Activated naive CD8-positive, alpha-beta T cell treated with anti-CD3 and anti-CD28 coated beads, Interleukin-2, amount 50 U/mL, for 24 hours (primary cell): Measurements from ENCODE around the gene TACC2.

Experiments
- ATAC-seq: fragments of 150-1000 bp; cut with Tn5 transposase; one replicate; pipeline ENCODE4 v1.10.0; 2021
- DNase-seq: peaks from one replicate; pipeline ENCODE4 v3.0.0; 2021
- H3K27ac Mint-ChIP-seq: one replicate; pipeline ENCODE4 v1.8.0; 2021; ENCODE audit warnings: mild to moderate bottlenecking, mixed read lengths
- H3K27me3 Mint-ChIP-seq: one replicate; pipeline ENCODE4 v1.8.0; 2021; ENCODE audit warnings: mixed read lengths
- H3K36me3 Mint-ChIP-seq: one replicate; pipeline ENCODE4 v1.8.0; 2021; ENCODE audit warnings: low read depth, mixed read lengths
- H3K4me1 Mint-ChIP-seq: one replicate; pipeline ENCODE4 v1.8.0; 2021; ENCODE audit warnings: mixed read lengths
- H3K4me3 Mint-ChIP-seq: one replicate; pipeline ENCODE4 v1.8.0; 2021; ENCODE audit warnings: mild to moderate bottlenecking, moderate library complexity, mixed read lengths
- H3K9me3 Mint-ChIP-seq: one replicate; pipeline ENCODE4 v1.8.0; 2021; ENCODE audit warnings: mixed read lengths

Gene TACC2

DNA sequence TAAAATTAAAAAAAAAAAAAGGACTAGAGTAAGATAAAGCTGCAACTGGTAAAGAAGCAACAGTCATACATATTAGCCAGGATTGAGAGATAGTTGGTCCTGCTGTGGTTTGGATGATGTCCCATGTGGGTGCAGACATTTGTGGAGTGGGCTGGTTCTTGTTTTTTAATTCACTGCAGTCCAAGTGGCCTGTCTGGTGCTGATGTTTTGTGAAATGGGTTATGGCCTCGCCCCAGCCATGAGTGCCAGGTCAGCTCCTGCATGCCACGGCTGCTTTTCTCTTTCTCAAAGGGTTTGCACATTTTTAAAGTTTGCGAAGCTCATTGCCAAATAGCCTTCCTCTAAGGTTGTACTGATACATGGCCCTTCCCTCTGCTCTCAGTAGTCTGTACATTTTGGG, 268.1 kb downstream of the TACC2 start:
- H3K27me3 Mint-ChIP-seq = peaks cover 17% of the 10 kb centered on the region
- no peak overlapping the region for H3K4me3 Mint-ChIP-seq
- no peaks in the 10 kb centered on the region for H3K4me1 Mint-ChIP-seq
- ATAC-seq (no peak), DNase-seq (no peak)
- H3K9me3 Mint-ChIP-seq = peaks cover 6% of the 10 kb centered on the region
- H3K27ac Mint-ChIP-seq = no peak overlapping the region
- peaks cover 2% of the 10 kb centered on the region for H3K36me3 Mint-ChIP-seq

DNA sequence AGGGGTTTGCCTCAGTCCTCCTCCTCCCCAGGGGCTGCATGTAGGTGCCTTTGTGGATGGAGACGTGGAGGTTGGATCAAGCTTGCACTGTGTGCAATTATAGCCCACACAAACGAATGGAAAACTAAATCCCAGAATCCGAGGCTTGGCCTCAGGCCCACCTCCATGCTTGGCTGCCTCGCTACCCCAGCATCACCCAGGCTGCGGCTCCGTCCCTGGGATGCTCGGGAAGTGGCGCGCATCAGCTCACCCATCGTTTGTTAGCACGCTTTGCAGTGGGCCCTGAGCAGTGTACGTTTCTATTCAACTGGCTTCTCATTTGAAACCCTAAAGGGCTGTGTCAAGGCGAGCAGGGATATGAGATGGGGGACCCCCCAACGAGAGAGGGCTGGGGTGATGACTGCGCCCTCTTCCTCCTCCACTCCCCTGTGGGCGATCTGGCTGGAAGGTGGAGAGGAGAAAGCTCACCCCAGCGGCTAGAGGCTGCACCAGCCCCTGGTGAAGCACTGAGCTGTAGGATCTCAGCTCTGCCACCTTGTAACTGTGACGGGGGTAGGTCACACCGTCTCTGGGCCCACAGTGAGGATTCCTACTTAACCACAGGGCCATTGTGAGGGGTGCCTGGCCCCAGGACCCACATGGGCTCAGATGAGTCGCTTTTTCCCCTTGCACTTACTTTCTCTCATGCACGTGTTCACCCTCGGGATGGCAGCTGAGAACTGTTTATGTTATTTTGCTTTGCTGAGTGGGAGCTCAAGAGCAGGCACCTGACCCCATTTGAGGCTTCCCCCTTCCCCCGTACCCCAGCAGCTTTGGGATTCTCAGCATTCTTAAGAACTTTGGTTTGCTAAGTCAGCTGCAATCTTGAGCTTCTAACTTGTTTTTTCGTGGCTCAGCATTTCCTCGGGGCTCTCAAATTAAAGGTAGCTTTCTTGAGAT, 269.4 kb downstream of the TACC2 start:
- Mint-ChIP-seq H3K4me3 (no peak overlapping the region), H3K36me3 (peaks cover 2% of the 10 kb centered on the region), H3K27ac (no peak overlapping the region), H3K27me3 (peaks cover 21% of the 10 kb centered on the region), H3K9me3 (peaks cover 13% of the 10 kb centered on the region), H3K4me1 (no peaks in the 10 kb centered on the region)
- peak; percentile 33 for ATAC-seq
- no peak for DNase-seq

DNA sequence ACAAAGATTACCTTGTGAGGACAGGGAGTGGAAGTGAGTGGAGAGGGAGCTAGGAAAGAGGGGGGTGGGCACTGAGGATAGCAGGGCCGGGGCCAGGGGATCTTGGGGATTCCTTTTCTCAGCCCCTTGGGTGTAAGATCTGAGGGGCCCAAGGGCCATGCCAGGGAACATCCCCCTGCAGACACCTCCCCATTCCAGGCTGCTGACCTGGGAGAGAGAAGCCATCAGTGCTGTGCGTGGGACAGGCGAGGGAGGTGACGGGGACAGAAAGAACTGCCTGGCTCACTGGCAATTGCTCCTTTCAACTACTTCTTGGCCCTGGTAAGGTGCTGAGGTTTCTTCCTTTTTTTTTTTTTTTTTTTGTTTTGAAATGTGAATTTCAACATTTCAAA, 270.1 kb downstream of the TACC2 start:
- Mint-ChIP-seq H3K9me3 (peaks cover 15% of the 10 kb centered on the region), H3K36me3 (peaks cover 2% of the 10 kb centered on the region), H3K27ac (no peak overlapping the region), H3K4me1 (no peaks in the 10 kb centered on the region), H3K27me3 (peaks cover 21% of the 10 kb centered on the region), H3K4me3 (no peak overlapping the region)
- ATAC-seq (no peak), DNase-seq (no peak)

DNA sequence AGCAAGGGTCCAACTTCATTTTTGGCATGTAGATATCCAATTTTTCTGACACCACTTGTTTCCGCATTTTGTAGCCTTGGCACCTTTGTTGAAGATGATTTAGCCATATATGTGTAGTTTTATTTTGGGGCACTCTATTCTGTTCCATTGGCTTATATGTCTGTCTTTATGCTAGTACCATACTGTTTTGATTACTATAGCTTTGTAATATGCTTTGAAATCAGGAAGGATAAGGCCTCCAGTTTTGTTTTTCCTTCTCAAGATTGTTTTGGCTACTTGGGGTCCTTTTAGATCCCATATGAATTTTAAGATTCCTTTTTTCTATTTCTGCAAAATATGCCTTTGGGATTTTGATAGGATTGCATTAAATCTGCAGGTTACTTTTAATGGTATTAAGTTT, 272.6 kb downstream of the TACC2 start:
- Mint-ChIP-seq H3K9me3 (peaks cover 15% of the 10 kb centered on the region), H3K27ac (no peak overlapping the region), H3K4me3 (no peak overlapping the region), H3K36me3 (peaks cover 2% of the 10 kb centered on the region), H3K27me3 (peaks cover 32% of the 10 kb centered on the region), H3K4me1 (no peaks in the 10 kb centered on the region)
- no peak for DNase-seq
- ATAC-seq = no peak

DNA sequence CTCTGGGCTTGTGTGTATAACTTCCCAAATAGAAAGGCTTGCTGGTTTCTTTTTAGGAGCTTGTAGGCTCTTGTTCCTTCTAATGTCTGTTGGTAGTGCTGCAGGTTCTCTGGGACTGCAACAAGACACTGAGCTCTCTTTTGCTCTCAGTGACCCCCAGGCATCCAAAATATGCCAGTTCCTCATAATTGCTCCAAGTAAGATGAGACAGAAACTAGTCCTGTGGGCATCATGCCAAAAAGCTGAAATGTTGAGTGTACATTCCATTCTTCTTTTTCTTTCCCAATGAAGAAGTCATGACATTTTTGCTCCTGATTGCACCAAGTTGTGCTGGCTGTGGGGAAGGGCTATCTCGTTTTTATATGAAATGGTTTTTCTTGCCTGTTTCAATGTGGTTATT, 275.0 kb downstream of the TACC2 start:
- DNase-seq (no peak), ATAC-seq (no peak)
- Mint-ChIP-seq H3K4me3 (no peak overlapping the region), H3K9me3 (peaks cover 15% of the 10 kb centered on the region), H3K27ac (no peak overlapping the region), H3K36me3 (peaks cover 2% of the 10 kb centered on the region), H3K27me3 (peaks cover 32% of the 10 kb centered on the region), H3K4me1 (no peaks in the 10 kb centered on the region)

DNA sequence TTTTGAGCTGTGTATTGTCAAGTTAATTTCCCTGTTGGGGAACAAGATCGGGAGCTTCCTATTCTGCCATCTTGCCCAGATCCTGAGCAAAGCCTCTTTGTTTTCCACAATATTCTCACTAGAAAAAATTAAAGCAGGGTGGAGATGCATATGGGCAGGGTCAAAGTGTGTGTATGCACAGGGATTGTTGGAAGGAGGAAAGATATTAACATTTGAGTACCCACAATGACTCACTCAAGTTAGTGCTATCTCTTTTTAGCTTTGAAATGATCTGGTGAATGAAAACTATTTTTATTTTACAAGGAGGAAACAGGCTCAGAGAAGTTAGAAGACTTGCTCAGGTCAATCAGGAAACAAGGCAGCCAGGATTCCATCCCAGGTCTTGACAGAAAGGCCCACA, 275.5 kb downstream of the TACC2 start:
- Mint-ChIP-seq H3K9me3 (peaks cover 15% of the 10 kb centered on the region), H3K27me3 (peaks cover 32% of the 10 kb centered on the region), H3K36me3 (peaks cover 2% of the 10 kb centered on the region), H3K4me3 (no peak overlapping the region), H3K27ac (no peak overlapping the region), H3K4me1 (no peaks in the 10 kb centered on the region)
- ATAC-seq (no peak), DNase-seq (no peak)

DNA sequence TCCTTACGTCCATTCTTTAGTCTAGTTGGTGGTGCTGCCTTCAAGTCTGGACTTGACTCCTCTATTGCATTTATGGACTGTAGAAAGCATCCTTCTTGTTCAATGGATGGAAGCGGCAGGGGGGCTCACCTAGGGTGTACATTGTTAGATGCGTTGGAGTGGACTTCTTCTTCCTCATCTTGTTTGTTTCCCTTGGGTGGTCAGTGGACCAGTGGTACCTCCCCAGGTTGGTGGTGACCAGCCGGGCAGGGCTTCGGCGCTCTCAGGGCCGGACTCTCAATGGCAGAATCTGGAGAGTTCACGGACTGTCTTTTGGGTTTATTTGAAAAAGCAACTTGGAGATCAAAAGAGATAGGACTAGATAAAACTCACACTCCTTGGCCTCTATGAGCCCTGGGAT, 276.0 kb downstream of the TACC2 start:
- no peak overlapping the region for H3K4me3 Mint-ChIP-seq
- ATAC-seq = no peak
- H3K27ac Mint-ChIP-seq = no peak overlapping the region
- H3K4me1 Mint-ChIP-seq = no peaks in the 10 kb centered on the region
- H3K9me3 Mint-ChIP-seq = peaks cover 15% of the 10 kb centered on the region
- peaks cover 2% of the 10 kb centered on the region for H3K36me3 Mint-ChIP-seq
- DNase-seq = no peak
- H3K27me3 Mint-ChIP-seq = peaks cover 32% of the 10 kb centered on the region

DNA sequence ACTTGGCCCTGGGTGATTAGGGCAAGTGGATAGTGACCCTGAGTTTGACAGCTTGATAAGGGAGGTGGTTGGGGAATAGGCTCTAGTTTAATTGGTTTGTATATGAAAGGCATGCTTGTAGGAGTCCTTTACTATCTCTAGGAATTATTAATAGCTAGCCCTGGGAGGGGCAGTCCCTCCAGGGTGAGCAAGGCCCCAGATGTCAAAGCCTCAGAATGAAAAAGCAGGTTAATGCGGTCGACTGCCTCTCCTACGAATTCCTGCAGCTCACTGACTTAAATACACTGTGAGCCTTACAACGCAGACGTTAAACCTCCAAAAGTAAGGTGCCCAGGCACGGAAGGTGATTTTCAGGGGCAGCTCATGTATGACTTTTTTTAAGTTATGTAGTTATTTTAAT, 276.9 kb downstream of the TACC2 start:
- H3K36me3 Mint-ChIP-seq = peaks cover 2% of the 10 kb centered on the region
- DNase-seq = no peak
- no peak for ATAC-seq
- H3K27me3 Mint-ChIP-seq = peaks cover 26% of the 10 kb centered on the region
- H3K4me1 Mint-ChIP-seq = no peaks in the 10 kb centered on the region
- H3K9me3 Mint-ChIP-seq = peaks cover 15% of the 10 kb centered on the region
- H3K27ac Mint-ChIP-seq = no peak overlapping the region
- H3K4me3 Mint-ChIP-seq = no peak overlapping the region

DNA sequence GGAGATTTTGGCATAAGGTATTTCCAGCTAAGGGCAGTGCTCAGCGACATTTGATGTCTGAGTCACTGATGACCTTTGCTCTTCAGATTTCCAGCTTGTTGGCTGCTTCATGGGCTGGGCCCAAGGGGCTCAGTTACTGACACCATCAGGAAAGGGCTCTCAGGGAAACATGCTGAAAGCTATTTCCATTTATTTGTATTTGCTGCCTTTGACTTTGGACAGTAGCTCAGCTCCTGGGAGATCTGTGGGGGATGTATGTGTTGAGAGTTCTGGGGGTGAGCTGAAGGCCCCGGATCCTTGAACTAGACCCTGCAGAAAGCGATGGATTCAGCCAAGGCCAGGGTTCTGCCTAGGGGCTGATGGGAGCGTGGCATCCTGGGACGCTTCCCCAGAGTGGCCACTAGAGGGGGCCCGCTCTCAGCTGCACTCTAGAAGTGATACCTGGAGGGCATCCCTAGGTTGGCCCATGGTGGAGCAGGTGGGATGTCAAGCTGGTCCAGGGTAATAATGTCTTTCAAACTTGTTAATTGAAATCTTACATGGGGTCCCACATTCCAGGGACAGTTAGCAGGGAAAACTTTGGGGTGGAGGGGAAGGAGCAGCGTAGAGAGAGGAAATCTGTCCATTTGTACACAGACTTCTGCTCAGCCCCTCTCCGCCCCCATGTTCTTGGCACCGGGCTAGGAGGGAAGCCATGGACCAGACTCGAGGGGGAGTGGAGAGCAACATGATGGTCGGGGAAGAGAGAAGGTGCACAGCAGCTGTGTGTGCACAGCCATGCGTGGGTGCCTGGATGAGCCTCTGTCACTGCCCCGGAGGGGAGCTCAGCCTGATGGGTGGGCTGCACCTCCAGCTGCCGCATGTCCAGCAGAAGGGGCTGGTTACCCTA, 279.1 kb downstream of the TACC2 start:
- H3K27ac Mint-ChIP-seq = no peak overlapping the region
- H3K9me3 Mint-ChIP-seq = peaks cover 6% of the 10 kb centered on the region
- ATAC-seq (peak; percentile 80), DNase-seq (peak; percentile 57)
- no peaks in the 10 kb centered on the region for H3K36me3 Mint-ChIP-seq
- H3K27me3 Mint-ChIP-seq = peaks cover 25% of the 10 kb centered on the region
- H3K4me3 Mint-ChIP-seq = no peak overlapping the region
- H3K4me1 Mint-ChIP-seq = no peaks in the 10 kb centered on the region

DNA sequence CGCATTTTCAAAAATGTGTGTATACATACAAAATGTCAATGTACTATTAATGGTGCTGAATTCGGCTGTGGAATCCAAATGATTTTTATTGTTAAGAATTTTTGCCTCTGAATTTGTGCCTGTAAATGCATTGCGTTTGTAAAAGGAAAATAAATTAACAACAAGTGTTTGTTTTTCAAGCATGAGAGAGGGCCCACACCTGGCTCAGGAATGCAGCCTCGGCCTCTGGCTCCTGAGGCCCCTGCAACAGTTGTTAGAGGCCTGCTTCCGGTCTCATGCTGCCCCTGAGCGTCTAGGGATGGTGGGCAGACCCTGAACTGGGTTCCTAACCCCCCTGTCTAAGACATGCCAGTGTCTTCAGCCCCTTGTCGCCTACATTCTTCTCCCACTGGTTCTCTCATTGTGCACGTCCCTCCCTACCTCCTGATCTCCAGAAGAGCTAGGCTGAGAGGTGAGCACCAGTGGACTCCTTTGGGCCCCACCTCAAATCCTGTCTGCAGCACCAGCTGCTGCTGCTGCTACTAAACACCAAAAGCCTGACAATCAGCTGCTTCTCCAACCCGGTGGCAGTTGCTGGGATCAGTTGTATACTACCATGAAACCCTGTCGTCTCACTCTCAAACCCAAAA, 280.2 kb downstream of the TACC2 start:
- DNase-seq (no peak), ATAC-seq (no peak)
- H3K9me3 Mint-ChIP-seq = no peaks in the 10 kb centered on the region
- H3K36me3 Mint-ChIP-seq = no peaks in the 10 kb centered on the region
- H3K27me3 Mint-ChIP-seq = peaks cover 21% of the 10 kb centered on the region
- no peaks in the 10 kb centered on the region for H3K4me1 Mint-ChIP-seq
- no peak overlapping the region for H3K4me3 Mint-ChIP-seq
- no peak overlapping the region for H3K27ac Mint-ChIP-seq

DNA sequence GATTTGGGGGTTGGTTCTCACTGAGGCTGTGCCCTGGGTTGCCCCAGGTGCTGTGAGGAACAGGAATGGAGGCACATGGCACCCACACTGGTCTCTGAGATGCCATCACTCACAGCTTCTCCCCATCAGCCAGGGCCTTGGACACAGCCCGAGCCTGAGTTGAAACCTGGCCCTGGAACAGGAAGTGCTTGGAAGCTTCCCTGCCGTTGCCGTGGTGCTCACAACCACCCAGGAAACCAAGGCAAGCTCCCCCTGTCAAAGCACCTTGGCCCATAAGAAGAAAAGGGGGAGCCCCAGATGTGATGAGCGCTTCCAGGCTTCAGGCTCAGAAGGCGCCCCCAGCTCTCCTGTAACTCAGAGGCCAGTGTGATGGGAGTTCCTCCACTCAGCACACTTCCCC, 282.1 kb downstream of the TACC2 start, which contains the start of gene BTBD16:
Gene BTBD16, plus strand, starts transcription at position 221 of the 400 bp plus-strand sequence. CDS start 3,786 bp downstream, outside the sequence.
- no peaks in the 10 kb centered on the region for H3K4me1 Mint-ChIP-seq
- no peak within 1 kb of the TSS for H3K27ac Mint-ChIP-seq
- peaks cover 9% of the 10 kb centered on the region for H3K27me3 Mint-ChIP-seq
- DNase-seq = no peak
- no peak for ATAC-seq
- no peaks in the 10 kb centered on the region for H3K36me3 Mint-ChIP-seq
- no peaks in the 10 kb centered on the region for H3K9me3 Mint-ChIP-seq
- no peak within 1 kb of the TSS for H3K4me3 Mint-ChIP-seq

DNA sequence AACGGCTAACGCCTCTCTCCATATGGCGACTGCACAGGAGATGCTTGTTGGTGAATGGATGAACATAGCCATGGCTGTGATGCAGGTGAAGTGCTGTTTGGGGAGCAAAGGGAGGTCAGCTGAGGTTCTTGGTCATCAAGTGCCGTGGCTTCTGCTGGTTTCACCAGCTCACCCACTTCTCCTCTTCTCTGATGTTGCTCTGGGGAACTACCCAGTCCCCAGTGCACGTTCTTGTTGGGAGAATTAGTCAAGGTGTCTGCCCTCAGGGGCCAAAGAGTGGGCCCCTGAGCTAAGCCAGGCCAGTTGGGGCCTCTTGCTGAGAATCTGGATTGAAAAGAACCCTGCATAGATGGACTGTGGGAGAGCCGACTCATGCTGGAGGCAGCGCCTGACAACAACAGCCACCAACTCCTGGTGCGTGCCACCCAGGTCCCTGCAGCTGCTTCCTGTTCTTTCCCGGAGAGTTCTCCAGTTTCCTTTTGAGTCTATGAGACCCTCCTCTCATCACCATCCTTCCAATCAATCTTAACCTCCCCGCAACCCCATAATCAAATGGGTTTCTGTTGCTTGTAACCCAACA, 285.1 kb downstream of the TACC2 start:
- Mint-ChIP-seq H3K27me3 (peaks cover 6% of the 10 kb centered on the region), H3K36me3 (no peaks in the 10 kb centered on the region), H3K4me1 (no peaks in the 10 kb centered on the region), H3K9me3 (no peaks in the 10 kb centered on the region), H3K27ac (no peak overlapping the region), H3K4me3 (no peak overlapping the region)
- ATAC-seq (no peak), DNase-seq (no peak)

DNA sequence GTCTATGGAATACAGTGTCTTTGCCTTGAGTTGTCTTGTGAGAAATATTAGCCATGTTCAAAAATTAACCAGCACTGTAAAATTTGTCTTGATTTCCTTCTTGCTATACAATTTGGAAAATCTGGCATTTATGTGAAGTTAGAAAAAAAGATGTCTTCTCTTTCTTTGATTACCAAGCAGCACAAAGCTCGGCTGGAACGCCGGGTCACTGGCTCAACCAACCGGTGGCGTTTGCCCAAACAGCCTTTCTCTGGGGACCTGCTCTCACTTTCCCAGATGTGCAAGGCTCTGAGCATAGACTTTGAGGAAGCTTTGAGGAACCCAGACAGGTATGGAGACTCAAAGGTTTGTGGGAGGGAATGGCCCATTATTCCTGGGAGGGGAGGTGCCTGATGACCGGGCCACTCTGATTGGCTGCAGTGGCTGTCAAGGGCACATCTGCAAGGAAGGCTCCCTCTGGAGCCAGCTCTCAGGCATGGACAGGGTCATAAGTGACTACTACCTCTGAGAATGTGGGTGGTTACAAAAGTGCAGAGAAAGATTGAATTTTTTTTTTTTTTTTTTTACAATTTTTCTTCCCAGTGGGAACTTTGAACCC, 287.7 kb downstream of the TACC2 start:
- Mint-ChIP-seq H3K36me3 (no peaks in the 10 kb centered on the region), H3K9me3 (no peaks in the 10 kb centered on the region)
- no peak for ATAC-seq

More for the DNA sequence above, 287.7 kb downstream of the TACC2 start:
- DNase-seq = no peak
- Mint-ChIP-seq H3K4me1 (no peaks in the 10 kb centered on the region), H3K27ac (no peak overlapping the region), H3K27me3 (peaks cover 7% of the 10 kb centered on the region), H3K4me3 (no peak overlapping the region)
